ENCODE results near the gene ABCC9. TPM values are rescaled to one million over a fixed set of nuclear protein-coding genes. Genes with fewer than 3 reads are reported as not detected.

Gene ABCC9
- total and polyA plus RNA-seq, 9 donors = 4.9 to 54.8 (median 19.0) TPM

DNA sequence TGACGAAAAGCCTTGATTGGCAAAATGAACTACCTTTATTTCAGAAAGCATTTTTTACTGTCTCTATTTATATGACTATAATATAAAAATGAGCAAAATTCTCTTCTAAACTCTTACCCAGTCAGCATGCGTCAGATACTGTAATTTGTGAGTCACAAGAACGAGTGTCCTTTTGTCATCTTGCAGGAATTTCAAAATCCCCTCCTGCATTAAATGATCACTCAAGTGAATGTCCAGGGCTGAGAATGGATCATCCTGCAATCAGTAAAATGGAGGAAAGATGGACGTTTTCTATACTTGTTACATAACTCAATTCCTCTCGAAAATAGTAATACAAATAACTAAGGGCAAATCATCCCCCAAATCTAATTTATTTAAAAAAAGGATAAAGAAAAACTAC, 89.0 kb downstream of the ABCC9 start:
- DNase-seq = no peak
- Histone ChIP-seq H3K27me3 (no peaks in the 10 kb centered on the region), H3K4me3 (no peak overlapping the region), H3K27ac (no peak overlapping the region), H3K4me1 (ENCODE audit: insufficient read depth) (no peaks in the 10 kb centered on the region), H3K9me3 (no peaks in the 10 kb centered on the region), H3K36me3 (no peaks in the 10 kb centered on the region)
- no peak for TF ChIP-seq CTCF (IDR thresholded peaks at IDR 0.05)
- TF ChIP-seq EP300 (IDR thresholded peaks at IDR 0.05) = no peak
- no peak for TF ChIP-seq POLR2A (IDR thresholded peaks at IDR 0.05)
- WGBS, 3 donors = 65 to 83% (median 82%) methylated on average over 5 of the region's 5 CpGs
- intact Hi-C loops (cut with DNase I) = no loop called here

DNA sequence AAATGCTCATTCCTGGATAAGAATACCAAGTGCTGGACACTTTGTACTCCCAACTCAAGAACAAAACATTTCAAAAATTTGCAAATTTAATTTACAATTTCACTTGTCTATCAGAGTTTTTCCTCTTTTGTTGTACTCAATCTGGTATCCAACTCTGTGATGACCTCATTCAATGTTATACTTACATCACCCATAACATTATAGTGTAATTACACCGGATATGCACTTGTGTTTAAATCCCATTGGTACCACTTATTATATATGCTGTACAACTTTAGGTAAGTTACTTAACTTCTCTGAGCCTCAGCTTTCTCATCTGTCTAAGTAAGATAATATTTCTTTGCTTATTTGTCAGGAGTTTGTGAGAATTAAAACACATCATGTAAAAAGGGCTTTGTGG, 90.1 kb downstream of the ABCC9 start:
- intact Hi-C loops (cut with DNase I) = no loop called here
- no peaks in the 10 kb centered on the region for H3K9me3 ChIP-seq
- TF ChIP-seq POLR2A (IDR thresholded peaks at IDR 0.05) (no peak), EP300 (IDR thresholded peaks at IDR 0.05) (no peak), CTCF (IDR thresholded peaks at IDR 0.05) (no peak)
- WGBS, 3 donors = 90 to 93% (median 91%) methylated on average over 1 of the region's 1 CpG
- H3K27me3 ChIP-seq = no peaks in the 10 kb centered on the region
- H3K4me1 ChIP-seq (ENCODE audit: insufficient read depth) = no peaks in the 10 kb centered on the region
- DNase-seq = no peak
- H3K36me3 ChIP-seq = no peaks in the 10 kb centered on the region
- no peak overlapping the region for H3K4me3 ChIP-seq
- H3K27ac ChIP-seq = no peak overlapping the region

- no peaks in the 10 kb centered on the region for H3K36me3 ChIP-seq
- TF ChIP-seq POLR2A (IDR thresholded peaks at IDR 0.05) = no peak
- TF ChIP-seq CTCF (IDR thresholded peaks at IDR 0.05) = no peak
- TF ChIP-seq EP300 (IDR thresholded peaks at IDR 0.05) = no peak
- H3K27ac ChIP-seq = no peak overlapping the region
- H3K4me1 ChIP-seq (ENCODE audit: insufficient read depth) = no peaks in the 10 kb centered on the region
- intact Hi-C loops (cut with DNase I) = no loop called here
- WGBS, 3 donors = 67 to 83% (median 81%) methylated on average over 4 of the region's 4 CpGs
- no peaks in the 10 kb centered on the region for H3K9me3 ChIP-seq
- DNase-seq = no peak
- H3K4me3 ChIP-seq = no peak overlapping the region
- no peaks in the 10 kb centered on the region for H3K27me3 ChIP-seq
Measured at GRCh38 chr12:21850419-21850818, 90.8 kb downstream of the ABCC9 start.

- intact Hi-C loops (cut with DNase I) = no loop called here
- 50 to 65% (median 58%) methylated on average over 2 of the region's 2 CpGs for WGBS, 3 donors
- H3K4me3 ChIP-seq = no peak overlapping the region
- no peak overlapping the region for H3K27ac ChIP-seq
- no peak for DNase-seq
- no peaks in the 10 kb centered on the region for H3K36me3 ChIP-seq
- H3K4me1 ChIP-seq (ENCODE audit: insufficient read depth) = no peaks in the 10 kb centered on the region
- H3K27me3 ChIP-seq = no peaks in the 10 kb centered on the region
- TF ChIP-seq EP300 (IDR thresholded peaks at IDR 0.05) = no peak
- no peak for TF ChIP-seq CTCF (IDR thresholded peaks at IDR 0.05)
- no peak for TF ChIP-seq POLR2A (IDR thresholded peaks at IDR 0.05)
- H3K9me3 ChIP-seq = no peaks in the 10 kb centered on the region
Measured at GRCh38 chr12:21849878-21850277, 91.3 kb downstream of the ABCC9 start.

DNA sequence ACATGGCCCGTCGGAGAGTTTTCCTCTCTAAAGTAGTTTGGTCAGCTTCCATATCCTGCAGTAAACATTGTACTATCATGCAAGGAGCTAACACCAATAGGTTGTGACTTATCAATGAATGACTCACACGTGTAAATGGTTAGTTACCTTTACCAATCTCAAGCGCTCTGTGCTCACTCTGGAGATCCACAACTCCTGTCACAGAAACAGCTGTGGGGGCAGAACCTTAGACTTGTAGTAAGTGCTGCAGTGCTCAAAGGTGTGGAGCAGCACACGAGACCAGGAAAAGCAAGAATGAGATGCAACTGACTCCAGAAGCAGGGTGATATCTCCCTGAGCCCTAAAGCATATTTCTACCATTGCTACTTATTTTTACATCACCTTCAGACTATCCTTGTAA, 93.0 kb downstream of the ABCC9 start:
- no peak for DNase-seq
- Histone ChIP-seq H3K4me1 (ENCODE audit: insufficient read depth) (no peaks in the 10 kb centered on the region), H3K27ac (no peak overlapping the region), H3K4me3 (no peak overlapping the region), H3K9me3 (no peaks in the 10 kb centered on the region), H3K27me3 (no peaks in the 10 kb centered on the region), H3K36me3 (no peaks in the 10 kb centered on the region)
- 95 to 98% (median 95%) methylated on average over 5 of the region's 5 CpGs for WGBS, 3 donors
- intact Hi-C loops (cut with DNase I) = no loop called here
- no peak for TF ChIP-seq EP300 (IDR thresholded peaks at IDR 0.05)

Measured in ovary (tissue), 9 donors.